Measurements from ENCODE around the gene EEF1AKMT2.

The EEF1AKMT2 gene

DNA sequence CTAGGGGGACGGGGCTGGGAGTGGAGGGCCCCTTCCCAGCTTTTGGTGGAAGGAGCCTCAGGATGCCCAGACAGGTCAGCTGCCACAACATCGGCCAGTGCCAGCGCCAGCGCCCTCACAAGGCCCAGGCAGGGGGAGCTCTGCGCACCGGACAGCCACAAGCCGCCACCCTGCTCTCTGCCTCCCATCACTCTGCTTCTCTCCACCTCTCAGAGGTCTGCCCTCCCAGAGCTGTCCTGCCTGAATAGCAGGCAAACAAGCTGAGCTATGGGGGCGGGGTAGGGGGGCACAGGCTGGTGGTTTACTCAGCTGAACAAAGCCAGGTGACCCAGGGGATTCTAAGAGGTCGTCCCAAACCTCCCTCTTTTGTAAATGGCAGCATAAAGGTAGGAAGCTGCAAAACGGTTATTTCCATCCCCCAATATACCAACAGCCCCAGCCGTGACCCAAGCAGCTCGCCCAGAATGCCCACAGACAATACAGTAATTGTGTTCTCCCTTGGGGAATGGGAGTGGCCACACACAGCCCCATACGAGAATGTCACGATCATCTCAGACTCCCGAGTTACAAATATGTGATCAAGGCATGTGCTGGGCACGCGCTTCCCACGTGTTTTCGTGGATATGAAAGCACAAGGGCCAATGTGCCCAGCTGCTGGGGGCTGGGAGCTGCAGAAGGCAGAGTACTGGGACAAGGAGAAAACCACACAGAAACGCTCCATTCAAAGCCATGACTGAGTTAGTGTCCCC, 67.2 kb downstream of the EEF1AKMT2 start:
- Histone ChIP-seq H3K27me3 (replicated peaks) (no peaks in the 10 kb centered on the region), H3K4me3 (ENCODE audit: low read depth, low read length) (no peak overlapping the region), H3K36me3 (replicated peaks) (no peaks in the 10 kb centered on the region), H3K27ac (no peak overlapping the region)
- no peak for DNase-seq
- TF ChIP-seq, protein P1, sequence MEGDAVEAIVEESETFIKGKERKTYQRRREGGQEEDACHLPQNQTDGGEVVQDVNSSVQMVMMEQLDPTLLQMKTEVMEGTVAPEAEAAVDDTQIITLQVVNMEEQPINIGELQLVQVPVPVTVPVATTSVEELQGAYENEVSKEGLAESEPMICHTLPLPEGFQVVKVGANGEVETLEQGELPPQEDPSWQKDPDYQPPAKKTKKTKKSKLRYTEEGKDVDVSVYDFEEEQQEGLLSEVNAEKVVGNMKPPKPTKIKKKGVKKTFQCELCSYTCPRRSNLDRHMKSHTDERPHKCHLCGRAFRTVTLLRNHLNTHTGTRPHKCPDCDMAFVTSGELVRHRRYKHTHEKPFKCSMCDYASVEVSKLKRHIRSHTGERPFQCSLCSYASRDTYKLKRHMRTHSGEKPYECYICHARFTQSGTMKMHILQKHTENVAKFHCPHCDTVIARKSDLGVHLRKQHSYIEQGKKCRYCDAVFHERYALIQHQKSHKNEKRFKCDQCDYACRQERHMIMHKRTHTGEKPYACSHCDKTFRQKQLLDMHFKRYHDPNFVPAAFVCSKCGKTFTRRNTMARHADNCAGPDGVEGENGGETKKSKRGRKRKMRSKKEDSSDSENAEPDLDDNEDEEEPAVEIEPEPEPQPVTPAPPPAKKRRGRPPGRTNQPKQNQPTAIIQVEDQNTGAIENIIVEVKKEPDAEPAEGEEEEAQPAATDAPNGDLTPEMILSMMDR (IDR thresholded peaks at IDR 0.05; ENCODE audit: low read depth, low read length, missing control alignments), result no peak
- in situ Hi-C loops (cut with HindIII; ENCODE audit: low pct_ligation_motif_present, low sequenced_read_pairs), result no loop called here

GRCh38 chr10:124723826-124724225, 67.9 kb downstream of the EEF1AKMT2 start:
- in situ Hi-C loops (cut with HindIII; ENCODE audit: low pct_ligation_motif_present, low sequenced_read_pairs), result no loop called here
- TF ChIP-seq, protein P1 (IDR thresholded peaks at IDR 0.05; ENCODE audit: low read depth, low read length, missing control alignments), result no peak
- Histone ChIP-seq H3K4me3 (ENCODE audit: low read depth, low read length) (no peak overlapping the region), H3K27me3 (replicated peaks) (no peaks in the 10 kb centered on the region), H3K27ac (no peak overlapping the region), H3K36me3 (replicated peaks) (no peaks in the 10 kb centered on the region)
- no peak for DNase-seq

DNA sequence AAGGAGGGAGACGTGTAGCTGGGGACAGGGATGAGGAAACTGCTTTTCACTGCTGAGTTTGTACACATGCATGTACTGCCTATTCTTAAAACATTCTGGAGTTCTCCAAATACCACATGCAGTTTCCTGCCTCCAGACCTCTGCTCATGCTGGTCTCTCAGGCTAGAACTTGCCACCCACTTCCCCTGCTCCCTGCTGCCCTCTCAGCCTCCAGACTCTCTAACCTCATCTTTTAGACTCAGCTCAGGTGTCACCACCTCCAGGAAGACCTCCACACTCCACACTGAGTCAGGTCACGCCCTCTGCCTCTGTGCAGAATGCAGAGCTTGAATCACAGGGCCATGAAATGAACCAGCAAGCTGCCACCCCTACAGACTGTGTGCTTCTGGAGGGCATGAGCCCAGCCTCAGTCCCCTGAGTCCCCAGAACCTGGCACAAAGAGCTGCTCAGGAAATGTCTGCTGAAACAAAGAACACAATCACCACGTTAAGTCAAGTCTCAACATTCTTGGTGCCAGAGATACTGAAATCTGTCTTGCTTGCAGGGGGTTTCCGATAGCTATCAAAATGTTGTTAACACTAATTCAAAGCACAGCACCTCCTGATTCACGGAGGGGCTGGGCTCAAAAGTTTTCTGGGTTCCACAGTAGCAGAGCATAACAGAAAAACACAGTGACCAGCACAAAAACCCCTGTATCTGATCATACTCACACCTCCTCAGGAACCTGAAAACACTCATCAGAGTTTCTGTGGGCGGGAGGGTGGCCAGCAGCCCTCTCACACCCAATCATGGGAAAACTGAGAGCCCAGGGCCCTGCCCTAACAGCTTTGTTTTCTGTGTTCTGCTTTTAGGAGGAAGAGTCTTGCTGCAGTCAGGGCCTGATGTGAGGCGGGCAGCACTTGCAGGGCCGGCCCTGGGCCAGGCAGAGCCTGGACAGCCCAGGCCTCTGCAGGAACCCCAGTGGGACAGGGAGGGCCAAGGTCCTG, 68.6 kb downstream of the EEF1AKMT2 start:
- DNase-seq, result no peak
- Histone ChIP-seq H3K27ac (no peak overlapping the region), H3K4me3 (ENCODE audit: low read depth, low read length) (no peak overlapping the region), H3K27me3 (replicated peaks) (no peaks in the 10 kb centered on the region), H3K36me3 (replicated peaks) (no peaks in the 10 kb centered on the region)
- TF ChIP-seq, protein P1 (IDR thresholded peaks at IDR 0.05; ENCODE audit: low read depth, low read length, missing control alignments), result no peak
- in situ Hi-C loops (cut with HindIII; ENCODE audit: low pct_ligation_motif_present, low sequenced_read_pairs), result no loop called here

DNA sequence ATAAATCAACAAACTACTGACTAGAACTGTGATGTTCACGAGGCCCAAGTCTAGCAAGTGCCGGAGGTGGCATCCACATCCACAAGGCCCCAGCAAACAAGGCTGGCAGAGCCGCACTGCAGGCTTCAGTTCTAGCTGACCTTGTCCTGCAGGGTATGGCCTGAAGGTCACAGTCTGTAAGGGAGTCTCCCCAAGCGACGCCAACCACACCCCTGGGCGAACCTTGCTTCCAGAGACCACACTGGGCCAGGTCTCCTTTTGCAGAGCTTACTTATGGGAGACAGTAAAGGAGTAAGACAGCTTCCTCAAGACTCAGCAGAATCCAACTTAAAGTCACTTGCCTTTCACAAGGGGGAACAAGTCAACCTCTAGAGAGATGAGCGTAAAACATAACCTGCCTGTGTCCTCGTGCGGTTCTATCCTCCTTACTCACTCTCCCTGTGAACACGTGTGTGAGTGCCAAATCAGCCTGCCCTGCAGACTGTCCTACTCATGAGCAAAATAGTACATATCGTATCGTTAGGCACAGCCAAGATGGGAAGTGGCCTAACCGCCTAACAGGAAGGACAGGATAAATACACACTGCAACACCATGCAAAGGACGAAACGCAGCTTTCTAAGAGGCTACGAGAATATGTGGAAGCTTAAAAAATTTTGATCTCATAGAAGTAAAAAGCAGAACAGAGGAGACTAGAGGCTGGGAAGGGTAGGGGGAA, 70.2 kb downstream of the EEF1AKMT2 start:
- Histone ChIP-seq H3K27me3 (replicated peaks) (no peaks in the 10 kb centered on the region), H3K27ac (no peak overlapping the region), H3K4me3 (ENCODE audit: low read depth, low read length) (no peak overlapping the region), H3K36me3 (replicated peaks) (no peaks in the 10 kb centered on the region)
- DNase-seq, result no peak
- in situ Hi-C loops (cut with HindIII; ENCODE audit: low pct_ligation_motif_present, low sequenced_read_pairs), result no loop called here
- TF ChIP-seq, protein P1 (IDR thresholded peaks at IDR 0.05; ENCODE audit: low read depth, low read length, missing control alignments), result no peak

GRCh38 chr10:124719213-124719851, 72.4 kb downstream of the EEF1AKMT2 start:
- H3K27ac ChIP-seq, result no peak overlapping the region

More at GRCh38 chr10:124719213-124719851, 72.4 kb downstream of the EEF1AKMT2 start:
- H3K36me3 ChIP-seq (replicated peaks), result no peaks in the 10 kb centered on the region
- no peak overlapping the region for H3K4me3 ChIP-seq (ENCODE audit: low read depth, low read length)
- in situ Hi-C loops (cut with HindIII; ENCODE audit: low pct_ligation_motif_present, low sequenced_read_pairs), result no loop called here
- peak; percentile 54 for DNase-seq
- no peaks in the 10 kb centered on the region for H3K27me3 ChIP-seq (replicated peaks)
- TF ChIP-seq, protein P1 (IDR thresholded peaks at IDR 0.05; ENCODE audit: low read depth, low read length, missing control alignments), result peak; percentile 73
